GM19240 (cell line): ENCODE measurements around the gene TBX4.
"Not testable (repeated sequence)": the region's sequence is repeated elsewhere in the genome, so short reads cannot be mapped to it uniquely, and the experiment has no call there.

ENCODE experiments used
- DNase-seq: peaks from one replicate; pipeline ENCODE4 v3.0.0; 2011; ENCODE audit warnings: low spot score; ENCODE audit not compliant: insufficient read length

The TBX4 gene

GRCh38 chr17:61519754-61520440, 67.7 kb downstream of the TBX4 start:
- no peak for DNase-seq

- no peak for DNase-seq
Observed at GRCh38 chr17:61520897-61521296, 68.7 kb downstream of the TBX4 start.

- no peak for DNase-seq
Observed at GRCh38 chr17:61522088-61522487, 69.9 kb downstream of the TBX4 start.

- DNase-seq: no peak
Observed at GRCh38 chr17:61524319-61524718, 72.1 kb downstream of the TBX4 start.

GRCh38 chr17:61527441-61527840, 75.2 kb downstream of the TBX4 start:
- not testable (repeated sequence) for DNase-seq

- DNase-seq: no peak
Observed at GRCh38 chr17:61528171-61528570, 75.9 kb downstream of the TBX4 start.

DNA sequence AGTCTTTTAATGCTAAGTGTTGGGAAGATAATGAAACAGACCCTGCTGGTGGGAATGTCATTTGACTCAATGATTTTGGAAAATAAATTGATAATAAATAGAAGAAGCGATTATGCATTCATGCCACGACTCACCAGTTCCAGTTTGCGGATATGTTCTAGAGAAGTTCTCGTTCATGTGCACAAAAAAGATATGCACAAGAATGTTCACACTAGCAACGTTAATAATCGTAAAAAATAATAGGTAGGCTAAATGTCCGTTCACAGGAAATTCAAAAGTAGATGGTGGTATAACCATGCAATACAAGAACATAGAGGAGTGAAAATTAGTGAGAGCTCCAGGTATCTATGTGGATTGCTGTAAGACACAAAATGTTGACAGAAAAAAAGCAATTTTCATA, 79.0 kb downstream of the TBX4 start:
- DNase-seq: no peak

DNA sequence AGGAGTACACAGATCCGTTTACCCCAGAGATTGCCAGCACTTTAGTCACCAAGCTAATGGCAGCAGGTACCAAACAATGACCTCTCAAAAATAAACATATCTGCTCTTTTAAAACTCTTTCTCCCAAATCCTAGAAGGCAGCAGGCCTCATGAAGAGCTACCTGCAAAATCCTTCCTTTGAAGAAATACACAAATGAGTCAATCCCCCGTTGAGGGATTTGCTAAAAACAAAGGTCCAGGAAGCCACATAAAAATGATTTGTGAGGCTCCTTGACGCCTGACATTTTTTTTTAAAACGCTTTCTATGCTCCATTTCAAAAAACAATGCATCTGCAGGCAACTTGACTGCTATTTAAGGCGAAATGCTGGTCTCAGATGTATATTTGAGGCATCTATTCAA, 80.6 kb downstream of the TBX4 start:
- DNase-seq: no peak

DNA sequence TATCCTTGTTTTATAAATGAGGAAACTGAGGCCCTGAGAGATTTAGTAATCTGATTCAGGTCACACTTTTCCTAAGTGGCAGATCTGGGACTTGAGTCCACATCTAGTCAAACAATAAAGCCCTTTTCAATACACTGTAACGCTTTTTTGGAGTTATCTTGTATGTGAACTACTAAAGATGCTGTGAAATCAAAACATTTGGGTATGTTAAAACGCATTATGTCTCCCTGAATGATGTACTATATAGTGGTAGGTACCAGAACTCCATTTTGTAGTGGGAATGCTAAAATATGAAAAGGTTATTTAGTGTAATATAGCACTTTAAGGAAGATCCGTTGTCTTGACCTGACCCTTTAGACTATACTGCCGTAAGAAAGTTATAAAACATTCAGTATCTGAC, 81.6 kb downstream of the TBX4 start:
- no peak for DNase-seq

DNA sequence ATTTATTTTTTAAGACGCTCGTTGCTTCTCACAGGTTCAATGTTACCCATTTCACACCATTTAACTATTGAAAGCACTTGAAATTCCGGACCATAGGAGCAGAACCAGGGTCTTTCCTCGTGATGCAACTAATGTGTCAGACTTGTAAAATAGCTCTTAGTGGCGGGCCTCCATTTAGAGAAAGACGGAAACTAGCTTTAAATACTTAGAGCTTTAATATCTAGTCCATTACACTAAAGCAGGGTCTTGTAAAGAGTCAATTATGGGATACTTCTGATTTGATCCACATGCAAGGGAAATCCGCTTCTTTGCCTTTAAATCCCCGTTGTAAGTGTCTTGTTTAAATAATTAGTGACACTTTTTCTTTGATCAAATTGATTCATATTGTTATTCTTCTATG, 82.2 kb downstream of the TBX4 start:
- DNase-seq: no peak
